Measurements from ENCODE around the gene BRD3OS. TPM values are rescaled to one million over a fixed set of nuclear protein-coding genes. Genes with fewer than 3 reads are reported as not detected.

BRD3OS gene
- total and polyA plus RNA-seq, 12 donors = 14.7 to 70.6 (median 22.0) TPM

GRCh38 chr9:134050726-134051125, 25.4 kb downstream of the BRD3OS start:
- Histone ChIP-seq H3K9me3 (replicated peaks in 1 of 3) (no peaks in the 10 kb centered on the region), H3K4me1 (replicated peaks in 1 of 2) (peaks cover 16 to 26% of the 10 kb centered on the region in 2 donors), H3K27ac (no peak overlapping the region), H3K36me3 (replicated peaks in 1 of 2) (peaks cover 0 to 71% of the 10 kb centered on the region in 2 donors), H3K4me3 (no peak overlapping the region), H3K27me3 (no peaks in the 10 kb centered on the region)
- WGBS, 4 donors = 84 to 95% (median 89%) methylated on average over 4 to 14 of the region's 14 CpGs
- intact Hi-C loops (cut with DNase I) = loop anchor here in 1 of 2 donors (10.0 kb wide), 1 partner anchor 384 kb away; no protein-coding TSS in a partner anchor
- DNase-seq = no peak
- TF ChIP-seq, protein P1, sequence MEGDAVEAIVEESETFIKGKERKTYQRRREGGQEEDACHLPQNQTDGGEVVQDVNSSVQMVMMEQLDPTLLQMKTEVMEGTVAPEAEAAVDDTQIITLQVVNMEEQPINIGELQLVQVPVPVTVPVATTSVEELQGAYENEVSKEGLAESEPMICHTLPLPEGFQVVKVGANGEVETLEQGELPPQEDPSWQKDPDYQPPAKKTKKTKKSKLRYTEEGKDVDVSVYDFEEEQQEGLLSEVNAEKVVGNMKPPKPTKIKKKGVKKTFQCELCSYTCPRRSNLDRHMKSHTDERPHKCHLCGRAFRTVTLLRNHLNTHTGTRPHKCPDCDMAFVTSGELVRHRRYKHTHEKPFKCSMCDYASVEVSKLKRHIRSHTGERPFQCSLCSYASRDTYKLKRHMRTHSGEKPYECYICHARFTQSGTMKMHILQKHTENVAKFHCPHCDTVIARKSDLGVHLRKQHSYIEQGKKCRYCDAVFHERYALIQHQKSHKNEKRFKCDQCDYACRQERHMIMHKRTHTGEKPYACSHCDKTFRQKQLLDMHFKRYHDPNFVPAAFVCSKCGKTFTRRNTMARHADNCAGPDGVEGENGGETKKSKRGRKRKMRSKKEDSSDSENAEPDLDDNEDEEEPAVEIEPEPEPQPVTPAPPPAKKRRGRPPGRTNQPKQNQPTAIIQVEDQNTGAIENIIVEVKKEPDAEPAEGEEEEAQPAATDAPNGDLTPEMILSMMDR (IDR thresholded peaks at IDR 0.05) = no peak
- TF ChIP-seq POLR2A (IDR thresholded peaks at IDR 0.05) = no peak

GRCh38 chr9:134051319-134051718, 26.0 kb downstream of the BRD3OS start:
- peak in 1 of 7 donors; percentile 5 for DNase-seq
- H3K9me3 ChIP-seq (replicated peaks in 1 of 3) = no peaks in the 10 kb centered on the region
- H3K4me3 ChIP-seq = no peak overlapping the region
- intact Hi-C loops (cut with DNase I) = loop anchor here in 1 of 2 donors (10.0 kb wide), 1 partner anchor 383 kb away; no protein-coding TSS in a partner anchor
- peaks cover 22 to 32% of the 10 kb centered on the region in 2 donors for H3K4me1 ChIP-seq (replicated peaks in 1 of 2)
- peaks cover 0 to 65% of the 10 kb centered on the region in 2 donors for H3K36me3 ChIP-seq (replicated peaks in 1 of 2)
- no peaks in the 10 kb centered on the region for H3K27me3 ChIP-seq
- H3K27ac ChIP-seq = no peak overlapping the region
- WGBS, 4 donors = 89 to 91% (median 90%) methylated on average over 12 to 16 of the region's 16 CpGs
- TF ChIP-seq POLR2A (IDR thresholded peaks at IDR 0.05) = no peak
- TF ChIP-seq, protein P1 (IDR thresholded peaks at IDR 0.05) = no peak

- H3K36me3 ChIP-seq (replicated peaks in 1 of 2) = peaks cover 0 to 55% of the 10 kb centered on the region in 2 donors
- peak in 1 of 7 donors; percentile 4 for DNase-seq
- no peak for TF ChIP-seq POLR2A (IDR thresholded peaks at IDR 0.05)
- TF ChIP-seq, protein P1 (IDR thresholded peaks at IDR 0.05) = no peak
- 86 to 94% (median 90%) methylated on average over 3 of the region's 3 CpGs for WGBS, 4 donors
- H3K27ac ChIP-seq = no peak overlapping the region
- intact Hi-C loops (cut with DNase I) = loop anchor here in 1 of 2 donors (10.0 kb wide), 1 partner anchor 382 kb away; no protein-coding TSS in a partner anchor
- no peak overlapping the region for H3K4me3 ChIP-seq
- no peaks in the 10 kb centered on the region for H3K9me3 ChIP-seq (replicated peaks in 1 of 3)
- H3K4me1 ChIP-seq (replicated peaks in 1 of 2) = peaks cover 34 to 44% of the 10 kb centered on the region in 2 donors
- no peaks in the 10 kb centered on the region for H3K27me3 ChIP-seq
Observed at GRCh38 chr9:134052491-134052890, 27.2 kb downstream of the BRD3OS start.

DNA sequence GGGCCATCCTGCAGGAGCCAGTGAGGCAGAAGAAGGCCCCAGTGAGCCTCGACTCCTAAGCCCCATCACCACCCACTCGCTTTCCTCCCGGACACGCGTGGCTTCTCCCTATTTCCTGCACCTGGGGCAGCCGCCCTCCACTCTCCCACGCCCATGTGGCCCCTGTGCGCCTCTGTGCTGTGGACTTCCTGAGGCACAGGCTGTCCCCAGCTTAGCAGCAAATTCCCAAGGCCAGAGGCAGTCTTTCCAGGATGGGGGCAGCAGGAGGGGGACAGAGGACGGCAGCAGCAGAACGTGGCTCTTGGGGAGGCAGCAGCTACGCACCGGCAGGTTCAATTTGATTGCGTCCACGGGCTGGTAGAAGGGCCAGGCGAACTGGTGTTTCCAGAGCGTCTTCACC, 27.7 kb downstream of the BRD3OS start:
- H3K4me3 ChIP-seq = no peak overlapping the region
- intact Hi-C loops (cut with DNase I) = loop anchor here in 1 of 2 donors (10.0 kb wide), 1 partner anchor 382 kb away; no protein-coding TSS in a partner anchor
- 76 to 91% (median 87%) methylated on average over 12 to 16 of the region's 16 CpGs for WGBS, 4 donors
- H3K27ac ChIP-seq = no peak overlapping the region
- TF ChIP-seq POLR2A (IDR thresholded peaks at IDR 0.05) = no peak
- TF ChIP-seq, protein P1 (IDR thresholded peaks at IDR 0.05) = no peak
- H3K4me1 ChIP-seq (replicated peaks in 1 of 2) = peaks cover 38 to 48% of the 10 kb centered on the region in 2 donors
- no peaks in the 10 kb centered on the region for H3K9me3 ChIP-seq (replicated peaks in 1 of 3)
- H3K27me3 ChIP-seq = no peaks in the 10 kb centered on the region
- H3K36me3 ChIP-seq (replicated peaks in 1 of 2) = peaks cover 0 to 50% of the 10 kb centered on the region in 2 donors
- DNase-seq = peak in 2 of 7 donors; percentile 7 to 15

All from adrenal gland (tissue), 12 donors.